WTC11 (cell line): ENCODE measurements around the gene GBP7. TPM values are rescaled to one million over a fixed set of nuclear protein-coding genes. Genes with fewer than 3 reads are reported as not detected.

ENCODE experiments used
- ATAC-seq: fragments of 200-7000 bp; cut with Tn5 transposase; 2 replicates; pipeline ENCODE4 v1.10.0; 2021; ENCODE audit warnings: mild to moderate bottlenecking, moderate library complexity
- CTCF ChIA-PET: fragments of 300-600 bp; sonication (Branson Sonifier 250); formaldehyde crosslinking; loops from one replicate; lab custom pipeline; 2021; ENCODE audit warnings: antibody characterized with exemption; lab: Charles Lee
- POLR2A ChIA-PET: fragments of 350-600 bp; sonication (Branson Sonifier 250); formaldehyde crosslinking; loops from one replicate; lab custom pipeline; 2021; ENCODE audit warnings: antibody characterized with exemption; lab: Charles Lee
- DNase-seq: peaks from one replicate; pipeline ENCODE4 v3.0.0; 2021; ENCODE audit warnings: low spot score
- H3K27ac Mint-ChIP-seq: 2 replicates; pipeline ENCODE4 v1.8.0; 2021; ENCODE audit warnings: mixed read lengths
- H3K27me3 Mint-ChIP-seq: 2 replicates; pipeline ENCODE4 v1.8.0; 2021; ENCODE audit warnings: low read depth, mild to moderate bottlenecking, moderate library complexity, mixed read lengths
- H3K36me3 Mint-ChIP-seq: 2 replicates; pipeline ENCODE4 v1.8.0; 2021; ENCODE audit warnings: mixed read lengths
- H3K4me1 Mint-ChIP-seq: 2 replicates; pipeline ENCODE4 v1.8.0; 2022; ENCODE audit warnings: mixed read lengths
- H3K4me3 Mint-ChIP-seq: 2 replicates; pipeline ENCODE4 v1.8.0; 2021; ENCODE audit warnings: mild to moderate bottlenecking, moderate library complexity, mixed read lengths
- H3K9me3 Mint-ChIP-seq: 2 replicates; pipeline ENCODE4 v1.8.0; 2021; ENCODE audit warnings: mixed read lengths
- ATF1 ChIP-seq: sonication (generic); formaldehyde crosslinking; IDR thresholded peaks from 2 replicates; pipeline ENCODE4 v1.8.1; 2023; ENCODE audit warnings: mild to moderate bottlenecking, moderate library complexity, missing genetic modification reagents
- CBFB ChIP-seq: sonication (generic); formaldehyde crosslinking; IDR thresholded peaks from 2 replicates; pipeline ENCODE4 v1.8.1; 2022; ENCODE audit warnings: mild to moderate bottlenecking, low read depth, missing genetic modification reagents
- ELF4 ChIP-seq: sonication (generic); formaldehyde crosslinking; IDR thresholded peaks from 2 replicates; pipeline ENCODE4 v1.8.1; 2022; ENCODE audit warnings: low read depth, mild to moderate bottlenecking, moderate library complexity, missing genetic modification reagents
- EMX1 ChIP-seq: fragments of 250-450 bp; sonication (Bioruptor Pico); IDR thresholded peaks from 2 replicates; pipeline ENCODE4 v1.8.0; 2021; ENCODE audit warnings: mild to moderate bottlenecking
- ETV6 ChIP-seq: sonication (generic); formaldehyde crosslinking; IDR thresholded peaks from 2 replicates; pipeline ENCODE4 v1.8.1; 2022; ENCODE audit warnings: mild to moderate bottlenecking, missing genetic modification reagents
- FOXP1 ChIP-seq: sonication (generic); formaldehyde crosslinking; IDR thresholded peaks from 2 replicates; pipeline ENCODE4 v1.8.0; 2022; ENCODE audit warnings: missing genetic modification reagents, mild to moderate bottlenecking, moderate library complexity, borderline replicate concordance
- GRHL2 ChIP-seq: fragments of 250-450 bp; sonication (Bioruptor Pico); IDR thresholded peaks from 2 replicates; pipeline ENCODE4 v1.8.0; 2022; ENCODE audit warnings: mild to moderate bottlenecking, moderate library complexity; ENCODE audit not compliant: insufficient replicate concordance, severe bottlenecking
- NR1H2 ChIP-seq: sonication (generic); formaldehyde crosslinking; IDR thresholded peaks from 2 replicates; pipeline ENCODE4 v1.9.0; 2021; ENCODE audit warnings: mild to moderate bottlenecking, moderate library complexity, missing genetic modification reagents
- NR2C2 ChIP-seq: sonication (generic); formaldehyde crosslinking; IDR thresholded peaks from 2 replicates; pipeline ENCODE4 v1.8.0; 2022; ENCODE audit warnings: mild to moderate bottlenecking, missing genetic modification reagents
- TCF7 ChIP-seq: sonication (generic); formaldehyde crosslinking; IDR thresholded peaks from 2 replicates; pipeline ENCODE4 v1.8.0; 2022; ENCODE audit warnings: mild to moderate bottlenecking, low read depth, missing genetic modification reagents, moderate library complexity
- ZNF396 ChIP-seq: fragments of 250-450 bp; sonication (Bioruptor Pico); IDR thresholded peaks from 2 replicates; pipeline ENCODE4 v1.8.0; 2021; ENCODE audit warnings: mild to moderate bottlenecking, moderate library complexity, borderline replicate concordance
- total RNA-seq: library from RNA; stranded (reverse); gene quantifications from 3 replicates; pipeline ENCODE4 v1.2.3, GENCODE V29; 2021
- TF ChIP-seq, protein P1 (sequence below): sonication (generic); formaldehyde crosslinking; IDR thresholded peaks from 2 replicates; pipeline ENCODE4 v1.8.0; 2022; ENCODE audit warnings: mild to moderate bottlenecking, missing genetic modification reagents
- TF ChIP-seq, protein P2 (sequence below): sonication (generic); formaldehyde crosslinking; IDR thresholded peaks from 2 replicates; pipeline ENCODE4 v1.8.0; 2023; ENCODE audit warnings: mild to moderate bottlenecking, missing genetic modification reagents
- TF ChIP-seq, protein P3 (sequence below): sonication (generic); formaldehyde crosslinking; IDR thresholded peaks from 2 replicates; pipeline ENCODE4 v1.8.1; 2023; ENCODE audit warnings: mild to moderate bottlenecking, missing genetic modification reagents, moderate library complexity
- TF ChIP-seq, protein P4 (sequence below): fragments of 250-450 bp; sonication (Bioruptor Pico); IDR thresholded peaks from 2 replicates; pipeline ENCODE4 v1.9.0; 2021; ENCODE audit warnings: mild to moderate bottlenecking, borderline replicate concordance
- TF ChIP-seq, protein P5 (sequence below): sonication (generic); formaldehyde crosslinking; conservative IDR thresholded peaks from 2 replicates; pipeline ENCODE4 v1.8.1; 2023; ENCODE audit warnings: mild to moderate bottlenecking, low read depth, missing genetic modification reagents, moderate library complexity

GBP7 gene
- total RNA-seq, 1 experiment from 2014 or later, result not detected

DNA sequence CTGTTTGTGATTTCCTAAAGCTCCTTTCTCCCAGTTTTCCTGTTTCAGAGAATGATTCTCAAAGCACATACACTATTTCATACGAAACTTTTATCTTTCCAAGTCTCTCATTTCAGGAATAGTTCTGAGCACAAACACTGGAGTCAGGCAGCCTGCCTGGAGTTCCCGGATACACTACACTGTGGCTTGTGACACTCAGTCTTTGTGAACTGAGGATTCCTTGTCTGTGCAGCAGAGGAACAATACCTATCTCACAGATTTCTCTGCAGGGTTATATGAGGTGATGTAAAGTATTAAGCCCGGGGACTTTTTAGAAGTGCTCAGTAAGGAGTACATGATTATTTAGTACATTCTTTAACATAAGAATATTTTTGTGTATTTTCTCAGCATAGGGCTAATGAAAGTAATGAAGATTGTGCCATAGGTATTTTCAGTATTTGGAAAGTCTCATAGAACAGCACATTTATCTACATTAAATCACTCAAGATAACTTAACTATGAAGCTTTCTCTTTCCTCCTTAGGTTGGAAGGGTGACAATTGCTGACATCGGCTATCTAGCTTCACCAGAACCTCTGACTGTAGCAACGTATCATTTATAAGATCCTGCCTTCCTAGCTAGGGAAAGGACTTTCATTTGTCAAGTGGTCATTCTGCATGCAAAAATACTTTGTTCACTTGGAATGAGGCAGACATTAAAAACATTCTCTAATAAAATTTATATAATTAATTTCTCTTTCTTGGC is 62.8 kb downstream of the GBP7 start (continued):
- TF ChIP-seq, protein P1, sequence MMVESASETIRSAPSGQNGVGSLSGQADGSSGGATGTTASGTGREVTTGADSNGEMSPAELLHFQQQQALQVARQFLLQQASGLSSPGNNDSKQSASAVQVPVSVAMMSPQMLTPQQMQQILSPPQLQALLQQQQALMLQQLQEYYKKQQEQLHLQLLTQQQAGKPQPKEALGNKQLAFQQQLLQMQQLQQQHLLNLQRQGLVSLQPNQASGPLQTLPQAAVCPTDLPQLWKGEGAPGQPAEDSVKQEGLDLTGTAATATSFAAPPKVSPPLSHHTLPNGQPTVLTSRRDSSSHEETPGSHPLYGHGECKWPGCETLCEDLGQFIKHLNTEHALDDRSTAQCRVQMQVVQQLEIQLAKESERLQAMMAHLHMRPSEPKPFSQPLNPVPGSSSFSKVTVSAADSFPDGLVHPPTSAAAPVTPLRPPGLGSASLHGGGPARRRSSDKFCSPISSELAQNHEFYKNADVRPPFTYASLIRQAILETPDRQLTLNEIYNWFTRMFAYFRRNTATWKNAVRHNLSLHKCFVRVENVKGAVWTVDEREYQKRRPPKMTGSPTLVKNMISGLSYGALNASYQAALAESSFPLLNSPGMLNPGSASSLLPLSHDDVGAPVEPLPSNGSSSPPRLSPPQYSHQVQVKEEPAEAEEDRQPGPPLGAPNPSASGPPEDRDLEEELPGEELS, result no peak
- no peak for TF ChIP-seq GRHL2
- TF ChIP-seq, all 79 proteins: peak for 0

DNA sequence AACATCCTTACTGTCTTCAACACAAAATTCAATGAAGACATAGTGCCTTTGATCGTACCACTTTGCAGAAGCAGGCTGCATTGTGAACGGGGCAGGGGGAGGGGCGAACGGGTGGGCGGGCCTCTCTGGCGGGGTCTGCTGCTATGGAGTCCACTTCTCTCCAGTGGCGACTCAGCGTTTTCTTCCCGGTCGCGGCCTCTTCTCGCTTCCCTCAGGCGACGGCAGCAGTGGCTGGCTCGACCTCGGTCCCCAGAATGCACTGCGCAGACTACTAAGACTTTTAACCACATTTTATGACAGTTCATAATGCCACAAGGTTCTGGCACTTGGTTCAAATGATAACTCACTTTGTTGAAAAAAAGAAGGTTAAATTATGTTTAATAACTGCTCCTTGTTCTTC is 71.1 kb downstream of the GBP7 start:
- Mint-ChIP-seq H3K27ac (no peak overlapping the region), H3K4me3 (no peak overlapping the region; the same call in 1 of the 2 replicates), H3K27me3 (no peaks in the 10 kb centered on the region; the same call in 1 of the 2 replicates), H3K4me1 (peaks cover 12% of the 10 kb centered on the region), H3K9me3 (peaks cover 15% of the 10 kb centered on the region), H3K36me3 (no peaks in the 10 kb centered on the region; the same call in 1 of the 2 replicates)
- DNase-seq, result peak; percentile 42
- peak; percentile 83 for ATAC-seq
- ChIA-PET POLR2A (no interaction called here), CTCF (no interaction called here)
- TF ChIP-seq EMX1 (CRISPR knock-in tag), result no peak
- no peak for TF ChIP-seq CBFB
- TF ChIP-seq, protein P2, sequence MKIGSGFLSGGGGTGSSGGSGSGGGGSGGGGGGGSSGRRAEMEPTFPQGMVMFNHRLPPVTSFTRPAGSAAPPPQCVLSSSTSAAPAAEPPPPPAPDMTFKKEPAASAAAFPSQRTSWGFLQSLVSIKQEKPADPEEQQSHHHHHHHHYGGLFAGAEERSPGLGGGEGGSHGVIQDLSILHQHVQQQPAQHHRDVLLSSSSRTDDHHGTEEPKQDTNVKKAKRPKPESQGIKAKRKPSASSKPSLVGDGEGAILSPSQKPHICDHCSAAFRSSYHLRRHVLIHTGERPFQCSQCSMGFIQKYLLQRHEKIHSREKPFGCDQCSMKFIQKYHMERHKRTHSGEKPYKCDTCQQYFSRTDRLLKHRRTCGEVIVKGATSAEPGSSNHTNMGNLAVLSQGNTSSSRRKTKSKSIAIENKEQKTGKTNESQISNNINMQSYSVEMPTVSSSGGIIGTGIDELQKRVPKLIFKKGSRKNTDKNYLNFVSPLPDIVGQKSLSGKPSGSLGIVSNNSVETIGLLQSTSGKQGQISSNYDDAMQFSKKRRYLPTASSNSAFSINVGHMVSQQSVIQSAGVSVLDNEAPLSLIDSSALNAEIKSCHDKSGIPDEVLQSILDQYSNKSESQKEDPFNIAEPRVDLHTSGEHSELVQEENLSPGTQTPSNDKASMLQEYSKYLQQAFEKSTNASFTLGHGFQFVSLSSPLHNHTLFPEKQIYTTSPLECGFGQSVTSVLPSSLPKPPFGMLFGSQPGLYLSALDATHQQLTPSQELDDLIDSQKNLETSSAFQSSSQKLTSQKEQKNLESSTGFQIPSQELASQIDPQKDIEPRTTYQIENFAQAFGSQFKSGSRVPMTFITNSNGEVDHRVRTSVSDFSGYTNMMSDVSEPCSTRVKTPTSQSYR (CRISPR knock-in tag), result no peak

DNA sequence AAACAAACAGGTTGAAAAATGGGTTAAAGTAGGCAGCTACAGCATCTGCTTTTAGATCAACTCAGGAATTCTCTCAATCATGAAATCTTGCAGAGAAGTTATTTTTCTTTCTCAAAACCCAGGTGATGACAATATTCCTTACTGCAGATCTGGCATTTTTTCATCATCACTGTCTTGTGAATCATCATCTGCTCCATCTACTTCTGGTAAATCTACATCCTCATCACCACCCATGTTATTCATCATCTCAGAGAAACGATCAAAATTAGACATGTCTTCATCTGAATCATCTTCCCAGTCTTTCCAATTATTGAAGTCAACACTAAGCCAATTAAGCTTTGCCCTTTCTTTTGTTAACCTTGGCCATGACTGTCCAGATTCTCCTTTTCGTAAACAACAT is 71.7 kb downstream of the GBP7 start:
- Mint-ChIP-seq H3K36me3 (no peaks in the 10 kb centered on the region; the same call in 1 of the 2 replicates), H3K27me3 (no peaks in the 10 kb centered on the region; the same call in 1 of the 2 replicates), H3K9me3 (peaks cover 15% of the 10 kb centered on the region), H3K4me1 (peaks cover 12% of the 10 kb centered on the region), H3K27ac (no peak overlapping the region), H3K4me3 (no peak overlapping the region)
- no peak for TF ChIP-seq NR1H2 (CRISPR knock-in tag)
- no peak for TF ChIP-seq ETV6
- no peak for TF ChIP-seq NR2C2 (CRISPR knock-in tag)
- TF ChIP-seq ATF1 (CRISPR knock-in tag), result no peak
- TF ChIP-seq, protein P3, sequence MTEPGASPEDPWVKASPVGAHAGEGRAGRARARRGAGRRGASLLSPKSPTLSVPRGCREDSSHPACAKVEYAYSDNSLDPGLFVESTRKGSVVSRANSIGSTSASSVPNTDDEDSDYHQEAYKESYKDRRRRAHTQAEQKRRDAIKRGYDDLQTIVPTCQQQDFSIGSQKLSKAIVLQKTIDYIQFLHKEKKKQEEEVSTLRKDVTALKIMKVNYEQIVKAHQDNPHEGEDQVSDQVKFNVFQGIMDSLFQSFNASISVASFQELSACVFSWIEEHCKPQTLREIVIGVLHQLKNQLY (CRISPR knock-in tag), result no peak
- TF ChIP-seq, protein P4, sequence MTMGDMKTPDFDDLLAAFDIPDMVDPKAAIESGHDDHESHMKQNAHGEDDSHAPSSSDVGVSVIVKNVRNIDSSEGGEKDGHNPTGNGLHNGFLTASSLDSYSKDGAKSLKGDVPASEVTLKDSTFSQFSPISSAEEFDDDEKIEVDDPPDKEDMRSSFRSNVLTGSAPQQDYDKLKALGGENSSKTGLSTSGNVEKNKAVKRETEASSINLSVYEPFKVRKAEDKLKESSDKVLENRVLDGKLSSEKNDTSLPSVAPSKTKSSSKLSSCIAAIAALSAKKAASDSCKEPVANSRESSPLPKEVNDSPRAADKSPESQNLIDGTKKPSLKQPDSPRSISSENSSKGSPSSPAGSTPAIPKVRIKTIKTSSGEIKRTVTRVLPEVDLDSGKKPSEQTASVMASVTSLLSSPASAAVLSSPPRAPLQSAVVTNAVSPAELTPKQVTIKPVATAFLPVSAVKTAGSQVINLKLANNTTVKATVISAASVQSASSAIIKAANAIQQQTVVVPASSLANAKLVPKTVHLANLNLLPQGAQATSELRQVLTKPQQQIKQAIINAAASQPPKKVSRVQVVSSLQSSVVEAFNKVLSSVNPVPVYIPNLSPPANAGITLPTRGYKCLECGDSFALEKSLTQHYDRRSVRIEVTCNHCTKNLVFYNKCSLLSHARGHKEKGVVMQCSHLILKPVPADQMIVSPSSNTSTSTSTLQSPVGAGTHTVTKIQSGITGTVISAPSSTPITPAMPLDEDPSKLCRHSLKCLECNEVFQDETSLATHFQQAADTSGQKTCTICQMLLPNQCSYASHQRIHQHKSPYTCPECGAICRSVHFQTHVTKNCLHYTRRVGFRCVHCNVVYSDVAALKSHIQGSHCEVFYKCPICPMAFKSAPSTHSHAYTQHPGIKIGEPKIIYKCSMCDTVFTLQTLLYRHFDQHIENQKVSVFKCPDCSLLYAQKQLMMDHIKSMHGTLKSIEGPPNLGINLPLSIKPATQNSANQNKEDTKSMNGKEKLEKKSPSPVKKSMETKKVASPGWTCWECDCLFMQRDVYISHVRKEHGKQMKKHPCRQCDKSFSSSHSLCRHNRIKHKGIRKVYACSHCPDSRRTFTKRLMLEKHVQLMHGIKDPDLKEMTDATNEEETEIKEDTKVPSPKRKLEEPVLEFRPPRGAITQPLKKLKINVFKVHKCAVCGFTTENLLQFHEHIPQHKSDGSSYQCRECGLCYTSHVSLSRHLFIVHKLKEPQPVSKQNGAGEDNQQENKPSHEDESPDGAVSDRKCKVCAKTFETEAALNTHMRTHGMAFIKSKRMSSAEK, result no peak
- TF ChIP-seq, protein P5, sequence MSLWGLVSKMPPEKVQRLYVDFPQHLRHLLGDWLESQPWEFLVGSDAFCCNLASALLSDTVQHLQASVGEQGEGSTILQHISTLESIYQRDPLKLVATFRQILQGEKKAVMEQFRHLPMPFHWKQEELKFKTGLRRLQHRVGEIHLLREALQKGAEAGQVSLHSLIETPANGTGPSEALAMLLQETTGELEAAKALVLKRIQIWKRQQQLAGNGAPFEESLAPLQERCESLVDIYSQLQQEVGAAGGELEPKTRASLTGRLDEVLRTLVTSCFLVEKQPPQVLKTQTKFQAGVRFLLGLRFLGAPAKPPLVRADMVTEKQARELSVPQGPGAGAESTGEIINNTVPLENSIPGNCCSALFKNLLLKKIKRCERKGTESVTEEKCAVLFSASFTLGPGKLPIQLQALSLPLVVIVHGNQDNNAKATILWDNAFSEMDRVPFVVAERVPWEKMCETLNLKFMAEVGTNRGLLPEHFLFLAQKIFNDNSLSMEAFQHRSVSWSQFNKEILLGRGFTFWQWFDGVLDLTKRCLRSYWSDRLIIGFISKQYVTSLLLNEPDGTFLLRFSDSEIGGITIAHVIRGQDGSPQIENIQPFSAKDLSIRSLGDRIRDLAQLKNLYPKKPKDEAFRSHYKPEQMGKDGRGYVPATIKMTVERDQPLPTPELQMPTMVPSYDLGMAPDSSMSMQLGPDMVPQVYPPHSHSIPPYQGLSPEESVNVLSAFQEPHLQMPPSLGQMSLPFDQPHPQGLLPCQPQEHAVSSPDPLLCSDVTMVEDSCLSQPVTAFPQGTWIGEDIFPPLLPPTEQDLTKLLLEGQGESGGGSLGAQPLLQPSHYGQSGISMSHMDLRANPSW, result no peak
- TF ChIP-seq TCF7 (CRISPR knock-in tag), result no peak
- no peak for TF ChIP-seq FOXP1 (CRISPR knock-in tag)
- TF ChIP-seq ELF4 (CRISPR knock-in tag), result no peak
- no peak for TF ChIP-seq ZNF396 (CRISPR knock-in tag)
- ATAC-seq, result no peak
- no peak for DNase-seq
- POLR2A ChIA-PET, result no interaction called here
- CTCF ChIA-PET, result no interaction called here
